CD14-positive monocyte (primary cell): ENCODE data around the gene PUSL1. TPM values are rescaled to one million over a fixed set of nuclear protein-coding genes. Genes with fewer than 3 reads are reported as not detected.

ENCODE experiments used
- DNase-seq, 3 donors: peaks; one replicate each; pipeline ENCODE4 v3.0.0-alpha.2; 2011 to 2022
- H2AFZ ChIP-seq: 2 replicates; pipeline ENCODE4 v1.6.0; 2012; ENCODE audit warnings: mild to moderate bottlenecking, low read depth, low read length, inconsistent platforms; ENCODE audit not compliant: insufficient read depth, poor library complexity, severe bottlenecking
- H3K27ac ChIP-seq, 2 donors: 1 replicate in 1 of 2; 2 replicates in 1 of 2; pipeline ENCODE4 v1.5.1; 2012 to 2013; ENCODE audit warnings: low read length in 2 of 2, control low read depth in 1 of 2, inconsistent platforms in 1 of 2, low read depth in 1 of 2, mild to moderate bottlenecking in 1 of 2
- H3K27me3 ChIP-seq, 2 donors: one replicate each; pipeline versions ENCODE4 v1.6.0 to v1.6.1; 2011 to 2013; ENCODE audit warnings: low read length in 2 of 2; ENCODE audit not compliant: control insufficient read depth in 2 of 2, insufficient read depth in 2 of 2
- H3K36me3 ChIP-seq, 2 donors: replicated peaks in 1 of 2; 1 replicate in 1 of 2; 2 replicates in 1 of 2; pipeline versions ENCODE4 v1.5.1 to v1.6.1; 2012 to 2013; ENCODE audit warnings: low read length in 2 of 2, control low read depth in 1 of 2, inconsistent platforms in 1 of 2, mild to moderate bottlenecking in 1 of 2; ENCODE audit not compliant: insufficient read depth in 2 of 2, control insufficient read depth in 1 of 2
- H3K4me1 ChIP-seq, 2 donors: 1 replicate in 1 of 2; 2 replicates in 1 of 2; pipeline versions ENCODE4 v1.5.1 to v1.6.1; 2012 to 2013; ENCODE audit warnings: low read length in 2 of 2, control low read depth in 1 of 2, inconsistent platforms in 1 of 2, mild to moderate bottlenecking in 1 of 2, moderate library complexity in 1 of 2; ENCODE audit not compliant: insufficient read depth in 2 of 2, control insufficient read depth in 1 of 2
- H3K4me2 ChIP-seq: replicated peaks from 2 replicates; pipeline ENCODE3; 2012; ENCODE audit warnings: low read length, moderate library complexity, mild to moderate bottlenecking; ENCODE audit not compliant: poor library complexity, severe bottlenecking; ENCODE audit errors: extremely low read depth
- H3K4me3 ChIP-seq, 3 experiments: fragments of 200-600 bp in 1 of 3; sonication (generic) in 1 of 3; replicated peaks in 1 of 3; 1 replicate in 2 of 3; 2 replicates in 1 of 3; pipeline ENCODE4 v1.5.1; 2011 to 2013; ENCODE audit warnings: low read length in 3 of 3, mild to moderate bottlenecking in 3 of 3, control low read depth in 2 of 3, low read depth in 2 of 3, inconsistent platforms in 1 of 3, moderate library complexity in 1 of 3
- H3K79me2 ChIP-seq: 2 replicates; pipeline ENCODE4 v1.6.0; 2012; ENCODE audit warnings: mild to moderate bottlenecking, control low read depth, inconsistent platforms, low read length, moderate library complexity; ENCODE audit not compliant: insufficient read depth
- H3K9ac ChIP-seq: 2 replicates; pipeline ENCODE4 v1.6.0; 2017; ENCODE audit warnings: low read length, mild to moderate bottlenecking; ENCODE audit not compliant: insufficient read depth, poor library complexity, severe bottlenecking
- H3K9me3 ChIP-seq, 2 donors: replicated peaks in 1 of 2; 1 replicate in 1 of 2; 2 replicates in 1 of 2; pipeline versions ENCODE4 v1.5.1 to v1.6.1; 2012 to 2013; ENCODE audit warnings: low read length in 2 of 2, control low read depth in 1 of 2; ENCODE audit not compliant: control insufficient read depth in 1 of 2, insufficient read depth in 1 of 2
- H4K20me1 ChIP-seq: 2 replicates; pipeline ENCODE4 v1.6.0; 2012; ENCODE audit warnings: mild to moderate bottlenecking, low read length, control low read depth, moderate library complexity; ENCODE audit not compliant: insufficient read depth
- H3K27ac Mint-ChIP-seq, 7 donors: one replicate each; pipeline ENCODE4 v1.8.0; 2020; ENCODE audit warnings: mild to moderate bottlenecking in 7 of 7, mixed read lengths in 7 of 7, moderate library complexity in 6 of 7, inconsistent platforms in 2 of 7
- H3K27me3 Mint-ChIP-seq, 3 donors: one replicate each; pipeline ENCODE4 v1.8.0; 2021 to 2022; ENCODE audit warnings: low read depth in 3 of 3, mild to moderate bottlenecking in 3 of 3, mixed read lengths in 3 of 3, moderate library complexity in 3 of 3, inconsistent platforms in 1 of 3
- H3K36me3 Mint-ChIP-seq, 2 donors: one replicate each; pipeline ENCODE4 v1.8.0; 2020; ENCODE audit warnings: mixed read lengths in 2 of 2, inconsistent platforms in 1 of 2, mild to moderate bottlenecking in 1 of 2
- H3K4me1 Mint-ChIP-seq: one replicate; pipeline ENCODE4 v1.8.0; 2020; ENCODE audit warnings: mild to moderate bottlenecking, mixed read lengths
- H3K4me3 Mint-ChIP-seq, 2 donors: one replicate each; pipeline ENCODE4 v1.8.0; 2020; ENCODE audit warnings: mild to moderate bottlenecking in 2 of 2, mixed read lengths in 2 of 2, moderate library complexity in 1 of 2
- H3K9me3 Mint-ChIP-seq, 7 donors: one replicate each; pipeline ENCODE4 v1.8.0; 2020 to 2022; ENCODE audit warnings: mixed read lengths in 7 of 7, mild to moderate bottlenecking in 6 of 7, moderate library complexity in 6 of 7, inconsistent platforms in 2 of 7
- WGBS: methylation state at CpG from one replicate; pipeline ENCODE4 v1.1.5; 2013; ENCODE audit warnings: missing lambda C conversion rate; ENCODE audit not compliant: insufficient coverage; 5-methylcytosine and 5-hydroxymethylcytosine counted together
- intact Hi-C, 2 donors: fragments of 100-400 bp; cut with micrococcal nuclease; formaldehyde crosslinking; loops; one replicate each; pipeline versions ENCODE4 v1.15.0 to v1.15.1; 2023
- polyA plus RNA-seq, 3 donors: library from polyadenylated mRNA; depleted of rRNA in 1 of 3; unstranded in 2 of 3; stranded (reverse) in 1 of 3; fragments of 300-500 nt in 2 of 3; fragments of >200 nt in 1 of 3; fragmentation: Illumina TruSeq in 2 of 3; gene quantifications; 1 replicate in 2 of 3; 2 replicates in 1 of 3; pipeline ENCODE4 v1.2.3, GENCODE V29; 2012 to 2021
- TF ChIP-seq, protein P1 (sequence below): fragments of 200-600 bp; IDR thresholded peaks from one replicate; pipeline ENCODE4 v1.8.0; 2022; ENCODE audit warnings: antibody characterized with exemption, mild to moderate bottlenecking

Gene PUSL1
- polyA plus RNA-seq, 3 donors, result 13.8 to 27.4 (median 14.8) TPM

DNA sequence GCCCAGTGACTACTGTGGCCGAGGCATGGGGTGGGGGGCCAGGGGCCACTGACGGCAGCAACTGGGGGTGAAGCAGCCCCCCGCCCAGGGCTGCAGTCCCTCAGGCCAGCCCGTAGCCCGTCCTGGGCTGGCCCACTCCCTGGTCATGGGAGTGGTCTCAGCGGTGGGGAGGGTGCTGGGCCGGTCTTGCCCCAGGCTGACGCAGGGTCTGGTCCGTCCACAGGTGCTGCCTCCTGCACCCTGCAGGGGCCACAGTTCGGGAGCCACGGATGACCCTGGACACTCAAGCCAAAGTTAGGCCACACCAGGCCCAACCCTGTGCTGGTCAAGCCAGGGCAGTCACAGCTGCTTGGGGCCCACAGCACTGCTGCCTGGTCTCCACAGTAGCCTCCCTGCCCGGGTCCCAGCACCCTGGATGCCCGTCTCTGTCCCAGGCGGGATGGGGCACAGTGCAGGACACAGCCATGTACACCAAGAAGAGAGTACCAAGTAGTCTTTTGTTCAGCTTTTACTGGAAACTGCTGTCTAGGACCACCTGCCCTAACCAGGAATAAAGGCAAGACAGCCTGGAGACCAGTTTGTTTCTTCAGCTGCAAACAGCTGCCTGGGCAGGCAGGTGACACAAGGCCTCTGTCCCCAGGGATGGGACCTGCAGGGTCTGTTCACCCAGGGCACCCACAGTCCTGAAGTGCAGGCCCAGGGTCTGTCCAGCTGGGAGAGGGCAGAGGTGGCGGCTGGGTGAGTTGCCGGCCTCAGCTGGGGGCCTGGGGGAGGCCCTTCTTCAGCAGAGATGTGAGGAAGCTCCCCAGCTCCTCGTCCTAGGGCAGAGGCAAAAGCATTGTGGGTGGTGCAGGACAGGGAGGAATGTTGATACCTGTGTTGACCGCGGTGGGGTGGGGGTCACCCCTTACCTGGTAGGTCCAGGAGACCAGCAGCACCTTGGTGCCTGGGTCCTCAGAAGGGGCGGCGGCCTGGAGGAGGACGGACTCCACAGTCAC is 3.0 kb downstream of the PUSL1 start:
- Histone ChIP-seq H3K4me1 (peaks cover 17 to 22% of the 10 kb centered on the region in 2 donors), H3K4me3 (no peak overlapping the region), H3K9ac (no peak overlapping the region), H3K79me2 (peaks cover 13% of the 10 kb centered on the region), H3K4me2 (no peak overlapping the region), H3K9me3 (no peaks in the 10 kb centered on the region), H3K27me3 (no peaks in the 10 kb centered on the region), H3K27ac (no peak overlapping the region), H4K20me1 (peaks cover 47% of the 10 kb centered on the region), H2AFZ (no peak overlapping the region), H3K36me3 (peaks cover 54 to 58% of the 10 kb centered on the region in 2 donors)
- H3K27me3 Mint-ChIP-seq, result peaks cover 0 to 2% (median 0%) of the 10 kb centered on the region in 3 donors
- 95% methylated on average over 22 of the region's 22 CpGs for WGBS
- DNase-seq, result no peak
- H3K4me3 Mint-ChIP-seq, result no peak overlapping the region
- TF ChIP-seq, protein P1, sequence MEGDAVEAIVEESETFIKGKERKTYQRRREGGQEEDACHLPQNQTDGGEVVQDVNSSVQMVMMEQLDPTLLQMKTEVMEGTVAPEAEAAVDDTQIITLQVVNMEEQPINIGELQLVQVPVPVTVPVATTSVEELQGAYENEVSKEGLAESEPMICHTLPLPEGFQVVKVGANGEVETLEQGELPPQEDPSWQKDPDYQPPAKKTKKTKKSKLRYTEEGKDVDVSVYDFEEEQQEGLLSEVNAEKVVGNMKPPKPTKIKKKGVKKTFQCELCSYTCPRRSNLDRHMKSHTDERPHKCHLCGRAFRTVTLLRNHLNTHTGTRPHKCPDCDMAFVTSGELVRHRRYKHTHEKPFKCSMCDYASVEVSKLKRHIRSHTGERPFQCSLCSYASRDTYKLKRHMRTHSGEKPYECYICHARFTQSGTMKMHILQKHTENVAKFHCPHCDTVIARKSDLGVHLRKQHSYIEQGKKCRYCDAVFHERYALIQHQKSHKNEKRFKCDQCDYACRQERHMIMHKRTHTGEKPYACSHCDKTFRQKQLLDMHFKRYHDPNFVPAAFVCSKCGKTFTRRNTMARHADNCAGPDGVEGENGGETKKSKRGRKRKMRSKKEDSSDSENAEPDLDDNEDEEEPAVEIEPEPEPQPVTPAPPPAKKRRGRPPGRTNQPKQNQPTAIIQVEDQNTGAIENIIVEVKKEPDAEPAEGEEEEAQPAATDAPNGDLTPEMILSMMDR, result no peak
- intact Hi-C loops, result no loop called here
- no peaks in the 10 kb centered on the region for H3K9me3 Mint-ChIP-seq
- H3K27ac Mint-ChIP-seq, result no peak overlapping the region
- peaks cover 27 to 57% of the 10 kb centered on the region in 2 donors for H3K36me3 Mint-ChIP-seq
- peaks cover 16% of the 10 kb centered on the region for H3K4me1 Mint-ChIP-seq

GRCh38 chr1:1312450-1313314 is 4.3 kb downstream of the PUSL1 start:
- Histone ChIP-seq H3K4me1 (peaks cover 8 to 13% of the 10 kb centered on the region in 2 donors), H3K27me3 (no peaks in the 10 kb centered on the region), H4K20me1 (peaks cover 46% of the 10 kb centered on the region), H2AFZ (no peak overlapping the region), H3K36me3 (peaks cover 57 to 67% of the 10 kb centered on the region in 2 donors), H3K9me3 (no peaks in the 10 kb centered on the region), H3K9ac (no peak overlapping the region), H3K79me2 (peaks cover 4% of the 10 kb centered on the region), H3K4me2 (no peak overlapping the region), H3K4me3 (no peak overlapping the region), H3K27ac (no peak overlapping the region)
- Mint-ChIP-seq H3K9me3 (no peaks in the 10 kb centered on the region), H3K4me1 (peaks cover 8% of the 10 kb centered on the region), H3K36me3 (peaks cover 33 to 66% of the 10 kb centered on the region in 2 donors), H3K4me3 (no peak overlapping the region), H3K27ac (no peak overlapping the region), H3K27me3 (no peaks in the 10 kb centered on the region)
- TF ChIP-seq, protein P1, result no peak
- no peak for DNase-seq
- WGBS, result 97% methylated on average over 49 of the region's 49 CpGs
- intact Hi-C loops, result no loop called here
